HepG2 (cell line): Measurements from ENCODE around the gene MARCHF6. TPM values are rescaled to one million over a fixed set of nuclear protein-coding genes. Genes with fewer than 3 reads are reported as not detected.

Experiments
- DMAP1 ChIP-seq: IDR thresholded peaks from 2 replicates; pipeline ENCODE4 v1.6.1; 2016
- DMTF1 ChIP-seq: sonication (generic); formaldehyde crosslinking; IDR thresholded peaks from 2 replicates; pipeline ENCODE4 v1.4.0; 2020; ENCODE audit warnings: mild to moderate bottlenecking, missing genetic modification reagents
- DNMT1 ChIP-seq: sonication (generic); formaldehyde crosslinking; IDR thresholded peaks from 2 replicates; pipeline ENCODE4 v1.5.1; 2020; ENCODE audit warnings: mild to moderate bottlenecking, missing genetic modification reagents
- GPN1 ChIP-seq: sonication (generic); formaldehyde crosslinking; IDR thresholded peaks from 2 replicates; pipeline ENCODE4 v1.5.1; 2020; ENCODE audit warnings: missing genetic modification reagents, borderline replicate concordance
- HMGA1 ChIP-seq: sonication (generic); formaldehyde crosslinking; conservative IDR thresholded peaks from 2 replicates; pipeline ENCODE4 v1.4.0; 2020; ENCODE audit warnings: missing genetic modification reagents
- LCORL ChIP-seq, 2 experiments: fragments of 450-650 bp in 1 of 2; sonication (generic) in 1 of 2; formaldehyde crosslinking in 1 of 2; IDR thresholded peaks; 2 replicates each; pipeline versions ENCODE4 v1.5.0 to v1.6.1; 2017 to 2020; ENCODE audit warnings: antibody characterized with exemption in 1 of 2, missing genetic modification reagents in 1 of 2
- MED8 ChIP-seq: sonication (generic); formaldehyde crosslinking; IDR thresholded peaks from 2 replicates; pipeline ENCODE4 v1.8.1; 2023; ENCODE audit warnings: mild to moderate bottlenecking, missing genetic modification reagents; ENCODE audit not compliant: insufficient replicate concordance
- NR2F1 ChIP-seq, 2 experiments: fragments of 450-650 bp in 1 of 2; formaldehyde crosslinking in 1 of 2; IDR thresholded peaks; 2 replicates each; pipeline versions ENCODE4 v1.5.0 to v1.6.1; 2016 to 2020; ENCODE audit warnings: mild to moderate bottlenecking in 1 of 2, missing compliant biosample characterization in 1 of 2, missing genetic modification reagents in 1 of 2, moderate library complexity in 1 of 2
- PRPF4 ChIP-seq: fragments of 200-400 bp; formaldehyde crosslinking; IDR thresholded peaks from 2 replicates; pipeline ENCODE4 v1.6.1; 2016; ENCODE audit warnings: low read length, low read depth; ENCODE audit not compliant: poor library complexity, severe bottlenecking
- RFXANK ChIP-seq: IDR thresholded peaks from 2 replicates; pipeline ENCODE4 v1.6.1; 2016
- SAP130 ChIP-seq: IDR thresholded peaks from 2 replicates; pipeline ENCODE4 v1.6.1; 2016; ENCODE audit warnings: low read depth
- SKIL ChIP-seq: sonication (generic); formaldehyde crosslinking; IDR thresholded peaks from 2 replicates; pipeline ENCODE4 v1.8.0; 2022; ENCODE audit warnings: missing genetic modification reagents, mild to moderate bottlenecking, moderate library complexity, borderline replicate concordance
- TOPORS ChIP-seq: sonication (generic); formaldehyde crosslinking; IDR thresholded peaks from 2 replicates; pipeline ENCODE4 v1.8.0; 2023; ENCODE audit warnings: mild to moderate bottlenecking, missing genetic modification reagents
- ZBTB37 ChIP-seq: sonication (generic); formaldehyde crosslinking; IDR thresholded peaks from 2 replicates; pipeline ENCODE4 v1.4.0; 2020; ENCODE audit warnings: mild to moderate bottlenecking, missing genetic modification reagents
- ZBTB44 ChIP-seq: sonication (generic); formaldehyde crosslinking; IDR thresholded peaks from 2 replicates; pipeline ENCODE4 v1.4.0; 2020; ENCODE audit warnings: missing genetic modification reagents
- ZFP36 ChIP-seq: fragments of 150-350 bp; IDR thresholded peaks from 2 replicates; pipeline ENCODE4 v1.6.1; 2018; ENCODE audit warnings: borderline replicate concordance, low read length, low read depth; ENCODE audit not compliant: partially characterized antibody
- ZNF138 ChIP-seq: sonication (generic); formaldehyde crosslinking; IDR thresholded peaks from 2 replicates; pipeline ENCODE4 v1.5.0; 2020; ENCODE audit warnings: mild to moderate bottlenecking, low read depth, missing genetic modification reagents
- ZNF263 ChIP-seq: sonication (generic); formaldehyde crosslinking; IDR thresholded peaks from 2 replicates; pipeline ENCODE4 v1.4.0; 2020; ENCODE audit warnings: missing genetic modification reagents
- ZNF367 ChIP-seq: sonication (generic); formaldehyde crosslinking; IDR thresholded peaks from 2 replicates; pipeline ENCODE4 v1.4.0; 2020; ENCODE audit warnings: missing genetic modification reagents, borderline replicate concordance
- ZNF44 ChIP-seq: sonication (generic); formaldehyde crosslinking; IDR thresholded peaks from 2 replicates; pipeline ENCODE4 v1.5.1; 2020; ENCODE audit warnings: mild to moderate bottlenecking, missing genetic modification reagents
- ZNF484 ChIP-seq: sonication (generic); formaldehyde crosslinking; IDR thresholded peaks from 2 replicates; pipeline ENCODE4 v1.5.1; 2020; ENCODE audit warnings: mild to moderate bottlenecking, low read depth, missing genetic modification reagents, borderline replicate concordance
- ZNF598 ChIP-seq: sonication (generic); formaldehyde crosslinking; IDR thresholded peaks from 2 replicates; pipeline ENCODE4 v1.5.1; 2020; ENCODE audit warnings: mild to moderate bottlenecking, missing genetic modification reagents, borderline replicate concordance
- ZNF746 ChIP-seq: sonication (generic); formaldehyde crosslinking; IDR thresholded peaks from 2 replicates; pipeline ENCODE4 v1.8.0; 2022; ENCODE audit warnings: mild to moderate bottlenecking, missing genetic modification reagents
- ZNF776 ChIP-seq: sonication (generic); formaldehyde crosslinking; IDR thresholded peaks from 2 replicates; pipeline ENCODE4 v1.4.0; 2020; ENCODE audit warnings: mild to moderate bottlenecking, missing genetic modification reagents
- polyA plus RNA-seq, 8 experiments: library from polyadenylated mRNA; depleted of rRNA in 3 of 8; stranded (reverse) in 7 of 8; unstranded in 1 of 8; fragments of >200 nt; fragmentation: Illumina TruSeq in 4 of 8; extraction: Trizol in 4 of 8; gene quantifications; 2 replicates each; pipeline versions ENCODE4 v1.2.1 to v1.2.3, GENCODE V29; 2011 to 2016; ENCODE audit warnings: low read depth in 4 of 8, missing spikeins in 1 of 8, mixed read lengths in 1 of 8; ENCODE audit not compliant: insufficient read depth in 1 of 8
- total RNA-seq, 5 experiments: library from RNA; depleted of rRNA; stranded (reverse); fragments of >200 nt; fragmentation: Illumina TruSeq; extraction: Trizol; gene quantifications; 2 replicates each; pipeline ENCODE4 v1.2.3, GENCODE V29; 2016; ENCODE audit warnings: low read depth in 1 of 5

The MARCHF6 gene
- total and polyA plus RNA-seq, 2 of the 13 experiments (the other 11 are each of a cell fraction or from before 2014, with no cell fraction given) = 48.6 to 107 TPM

GRCh38 chr5:10331341-10331796 lies 22.1 kb upstream of the MARCHF6 start (continued):
- TF ChIP-seq LCORL (IDR thresholded peaks at IDR 0.05) = no peak
- 0 out of 2 replicates have a peak, but pooled peaks have one; percentile 57 for TF ChIP-seq LCORL (CRISPR knock-in tag; IDR thresholded peaks at IDR 0.05)
- no peak for TF ChIP-seq ZNF138 (CRISPR knock-in tag)
- no peak for TF ChIP-seq ZNF263
- no peak for TF ChIP-seq HMGA1 (CRISPR knock-in tag)
- TF ChIP-seq ZNF746 = no peak
- no peak for TF ChIP-seq RFXANK (CRISPR knock-in tag)
- TF ChIP-seq ZNF367 (CRISPR knock-in tag) = peak; percentile 65; the same call in 1 of the 2 replicates
- no peak for TF ChIP-seq PRPF4
- no peak for TF ChIP-seq ZBTB44 (CRISPR knock-in tag)
- no peak for TF ChIP-seq ZNF44 (CRISPR knock-in tag)
- TF ChIP-seq DNMT1 (CRISPR knock-in tag) = no peak
- TF ChIP-seq NR2F1 (CRISPR knock-in tag; IDR thresholded peaks at IDR 0.05) = no peak
- TF ChIP-seq SAP130 (CRISPR knock-in tag) = peak; percentile 90
- no peak for TF ChIP-seq SKIL (CRISPR knock-in tag)
- no peak for TF ChIP-seq ZFP36
- no peak for TF ChIP-seq ZBTB37 (CRISPR knock-in tag)
- TF ChIP-seq ZNF776 = no peak
- no peak for TF ChIP-seq TOPORS
- TF ChIP-seq ZNF598 = no peak
- TF ChIP-seq ZNF484 (CRISPR knock-in tag) = no peak
- 0 out of 2 replicates have a peak, but pooled peaks have one; percentile 37 for TF ChIP-seq DMAP1 (CRISPR knock-in tag)
- TF ChIP-seq DMTF1 = no peak
- no peak for TF ChIP-seq GPN1 (CRISPR knock-in tag)
- no peak for TF ChIP-seq MED8
